Epithelial cell of prostate (primary cell): ENCODE data around the gene DPEP1.

Experiments used
- DNase-seq: peaks from one replicate; pipeline ENCODE4 v3.0.0-alpha.2; 2011; ENCODE audit warnings: low read depth, low spot score
- H3K27ac ChIP-seq: fragments of 450-650 bp; 2 replicates; pipeline ENCODE4 v1.5.1; 2017; ENCODE audit warnings: mild to moderate bottlenecking

The DPEP1 gene

GRCh38 chr16:89596061-89596689 lies 17.3 kb upstream of the DPEP1 start:
- H3K27ac ChIP-seq, result no peak overlapping the region
- no peak for DNase-seq

DNA sequence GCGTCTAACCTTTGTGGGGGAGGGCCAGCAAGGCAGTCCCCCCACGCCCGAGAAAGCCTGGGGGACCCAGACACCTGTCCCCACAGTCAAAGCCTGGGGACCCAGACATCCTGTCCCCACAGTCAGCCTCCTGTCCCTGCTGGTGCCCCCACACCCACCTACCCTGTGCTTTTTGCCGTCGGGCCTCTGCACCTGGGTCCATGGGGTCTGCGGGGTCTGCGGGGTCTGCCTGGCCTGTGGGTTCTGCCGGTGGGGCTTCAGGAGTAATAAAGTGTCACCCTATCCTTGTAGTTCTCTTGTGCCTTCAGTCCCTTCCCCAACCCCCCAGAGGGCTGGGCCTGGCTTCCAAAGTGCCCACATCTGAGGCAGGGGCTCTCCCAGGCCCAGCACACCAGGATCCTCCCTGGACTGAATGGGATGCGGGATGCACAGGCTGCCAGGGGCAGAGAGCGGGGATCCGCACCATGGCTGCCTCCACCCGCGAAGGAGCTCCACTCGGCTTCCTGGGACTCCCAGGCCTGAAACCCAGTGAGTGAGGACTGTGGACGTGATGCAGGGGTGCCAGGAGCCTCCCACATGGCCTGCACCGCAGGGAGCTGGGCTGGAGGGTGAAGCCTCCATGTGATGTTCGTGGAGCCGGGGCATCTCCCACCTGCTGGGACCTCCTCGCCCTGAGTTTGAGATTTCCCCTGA lies 16.3 kb upstream of the DPEP1 start:
- DNase-seq, result no peak
- H3K27ac ChIP-seq, result no peak overlapping the region

DNA sequence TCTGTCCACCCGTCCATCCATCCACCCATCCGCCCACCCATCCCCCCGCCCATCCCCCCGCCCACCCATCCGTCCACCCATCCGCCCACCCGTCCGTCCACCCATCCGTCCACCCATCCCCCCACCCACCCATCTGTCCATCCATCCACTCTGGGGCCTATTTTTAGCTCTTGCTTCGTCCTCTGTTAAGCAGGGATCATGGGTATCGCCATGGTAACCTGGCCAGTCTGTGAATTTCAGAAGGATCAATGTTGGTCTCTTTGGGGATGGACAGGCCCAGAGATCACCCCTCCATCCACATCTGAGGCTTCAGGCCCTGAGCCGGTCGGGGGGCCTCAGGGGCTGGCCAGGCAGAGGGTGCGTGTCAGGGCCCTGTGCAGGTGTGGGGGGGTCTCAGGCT lies 15.2 kb upstream of the DPEP1 start:
- DNase-seq, result no peak

DNA sequence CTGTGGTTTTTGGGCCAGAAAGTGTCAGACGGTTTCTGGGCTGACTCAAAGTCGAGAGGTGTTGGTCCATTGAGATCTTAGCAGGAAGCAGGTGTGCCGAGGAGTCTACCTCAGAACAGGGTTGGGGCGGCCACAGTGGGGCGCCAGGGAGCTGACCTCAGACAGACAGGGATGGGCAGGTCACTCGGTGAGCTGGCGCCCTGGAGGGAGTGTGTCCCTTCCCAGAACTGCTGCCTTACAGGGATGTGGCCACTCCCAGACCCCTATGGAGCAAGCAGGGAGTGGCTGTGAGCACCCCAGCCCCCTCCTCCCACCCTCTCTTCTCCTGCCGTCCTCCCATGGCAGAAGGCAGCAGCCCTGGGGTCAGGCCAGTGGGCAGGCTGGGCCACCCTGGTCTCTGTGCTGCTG lies 14.0 kb upstream of the DPEP1 start:
- no peak overlapping the region for H3K27ac ChIP-seq
- DNase-seq, result no peak

More for the DNA sequence above, 15.2 kb upstream of the DPEP1 start:
- H3K27ac ChIP-seq, result no peak overlapping the region

- no peak overlapping the region for H3K27ac ChIP-seq
- DNase-seq, result no peak
Observed at GRCh38 chr16:89599902-89600301, 13.5 kb upstream of the DPEP1 start.

GRCh38 chr16:89600427-89600826 lies 13.0 kb upstream of the DPEP1 start:
- no peak overlapping the region for H3K27ac ChIP-seq
- DNase-seq, result no peak

DNA sequence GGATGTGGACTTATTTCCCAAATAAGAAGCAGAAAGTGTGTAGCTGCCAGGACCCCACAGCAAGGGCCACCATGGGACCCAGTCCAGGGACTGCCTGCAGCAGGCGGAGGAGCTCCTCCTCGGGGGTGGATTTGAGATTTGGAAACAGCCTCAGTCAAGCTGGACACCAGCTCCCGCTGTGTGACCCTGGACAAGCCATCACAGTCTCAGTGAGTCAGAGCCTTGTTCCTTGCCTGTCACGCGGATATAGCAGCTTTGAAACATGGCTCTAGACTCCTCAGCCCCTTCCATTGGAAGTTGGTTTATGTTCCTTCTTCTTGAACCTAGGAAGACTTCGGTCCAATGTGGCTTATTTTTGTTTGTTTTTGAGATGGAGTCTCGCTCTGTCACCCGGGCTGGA lies 12.5 kb upstream of the DPEP1 start:
- no peak for DNase-seq
- no peak overlapping the region for H3K27ac ChIP-seq

DNA sequence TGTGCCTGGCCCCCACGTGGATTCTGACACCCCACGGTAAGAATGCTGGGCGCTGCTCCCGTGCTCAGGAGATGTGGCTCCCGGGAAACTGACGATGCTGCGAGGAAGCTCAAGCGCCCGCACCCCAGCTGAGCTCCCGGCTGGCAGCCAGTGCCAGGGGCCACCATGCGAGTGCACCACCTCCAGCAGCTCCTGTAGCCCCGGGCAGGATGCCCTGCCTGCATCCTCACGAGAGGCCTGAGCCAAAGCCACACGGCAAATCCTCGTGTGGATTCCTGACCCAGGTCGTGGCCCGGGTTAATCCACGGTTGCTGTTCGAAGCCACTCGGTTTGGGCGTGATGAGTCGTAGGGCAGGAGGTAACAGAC lies 11.6 kb upstream of the DPEP1 start:
- DNase-seq, result no peak
- H3K27ac ChIP-seq, result no peak overlapping the region

- H3K27ac ChIP-seq, result no peak overlapping the region
- DNase-seq, result peak; percentile 45
Observed at GRCh38 chr16:89602273-89602951, 11.0 kb upstream of the DPEP1 start.

GRCh38 chr16:89602952-89603590 lies 10.4 kb upstream of the DPEP1 start:
- no peak for DNase-seq
- no peak overlapping the region for H3K27ac ChIP-seq

DNA sequence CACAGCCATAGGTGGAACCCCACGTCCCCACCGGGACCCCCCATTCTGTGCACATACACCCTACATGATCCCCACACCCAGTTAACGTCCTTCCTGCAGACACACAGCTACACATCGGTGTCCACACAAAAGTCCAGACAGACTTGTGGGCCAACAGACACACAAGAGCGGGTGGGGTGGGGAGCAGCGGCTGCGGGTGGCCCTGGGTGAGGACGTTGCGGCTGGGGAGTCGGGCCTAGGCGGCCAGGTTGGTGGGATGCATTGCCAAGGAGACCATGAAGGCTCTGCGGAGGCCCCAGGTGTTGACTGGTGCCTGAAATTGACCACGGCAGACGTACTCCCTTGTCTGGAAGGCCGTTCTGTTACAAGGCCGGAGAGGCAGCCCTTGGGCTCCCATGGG lies 8.7 kb upstream of the DPEP1 start:
- no peak overlapping the region for H3K27ac ChIP-seq
- no peak for DNase-seq

- no peak overlapping the region for H3K27ac ChIP-seq
- DNase-seq, result no peak
Observed at GRCh38 chr16:89605186-89605970, 8.1 kb upstream of the DPEP1 start.

- H3K27ac ChIP-seq, result no peak overlapping the region
Observed at GRCh38 chr16:89606006-89606405, 7.4 kb upstream of the DPEP1 start.

DNA sequence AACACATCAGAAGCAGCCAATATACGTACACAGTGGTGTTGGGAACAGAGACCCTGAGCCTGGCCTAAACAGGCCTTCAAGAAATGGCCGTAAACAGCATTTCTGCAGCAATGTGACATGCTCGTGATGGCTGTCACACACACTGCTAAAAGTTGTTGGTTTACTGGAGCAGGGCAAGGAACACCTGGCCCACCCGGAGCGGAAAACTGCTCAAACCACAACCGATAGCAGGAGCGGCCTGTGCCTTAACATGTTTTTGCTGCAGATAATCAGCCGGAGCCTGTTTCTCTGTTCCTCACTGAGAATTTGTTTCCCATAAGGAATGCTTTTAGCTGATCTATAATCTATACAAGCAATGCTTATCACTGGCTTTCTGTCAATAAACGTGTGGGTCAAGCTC lies 6.0 kb upstream of the DPEP1 start:
- no peak overlapping the region for H3K27ac ChIP-seq
- DNase-seq, result no peak

More at GRCh38 chr16:89606006-89606405, 7.4 kb upstream of the DPEP1 start:
- DNase-seq, result no peak

GRCh38 chr16:89607937-89608740 lies 5.3 kb upstream of the DPEP1 start:
- H3K27ac ChIP-seq, result no peak overlapping the region
- DNase-seq, result no peak

DNA sequence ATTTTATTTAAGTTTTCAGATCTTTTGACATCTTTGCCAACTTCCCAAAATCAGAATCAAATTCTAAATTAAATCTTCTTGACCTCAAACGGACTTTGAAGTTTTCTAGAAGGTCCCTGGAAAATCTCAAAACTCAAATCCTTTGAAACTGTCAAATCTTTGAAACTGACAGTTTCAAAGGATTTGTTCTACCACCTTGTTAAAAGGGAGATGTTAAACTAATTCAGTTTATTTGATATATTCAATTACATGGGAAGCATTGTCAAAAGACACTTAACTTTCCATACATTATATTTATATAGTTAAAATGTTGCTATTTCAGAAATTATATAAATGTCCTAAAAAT lies 3.4 kb upstream of the DPEP1 start:
- no peak overlapping the region for H3K27ac ChIP-seq
- DNase-seq, result no peak

DNA sequence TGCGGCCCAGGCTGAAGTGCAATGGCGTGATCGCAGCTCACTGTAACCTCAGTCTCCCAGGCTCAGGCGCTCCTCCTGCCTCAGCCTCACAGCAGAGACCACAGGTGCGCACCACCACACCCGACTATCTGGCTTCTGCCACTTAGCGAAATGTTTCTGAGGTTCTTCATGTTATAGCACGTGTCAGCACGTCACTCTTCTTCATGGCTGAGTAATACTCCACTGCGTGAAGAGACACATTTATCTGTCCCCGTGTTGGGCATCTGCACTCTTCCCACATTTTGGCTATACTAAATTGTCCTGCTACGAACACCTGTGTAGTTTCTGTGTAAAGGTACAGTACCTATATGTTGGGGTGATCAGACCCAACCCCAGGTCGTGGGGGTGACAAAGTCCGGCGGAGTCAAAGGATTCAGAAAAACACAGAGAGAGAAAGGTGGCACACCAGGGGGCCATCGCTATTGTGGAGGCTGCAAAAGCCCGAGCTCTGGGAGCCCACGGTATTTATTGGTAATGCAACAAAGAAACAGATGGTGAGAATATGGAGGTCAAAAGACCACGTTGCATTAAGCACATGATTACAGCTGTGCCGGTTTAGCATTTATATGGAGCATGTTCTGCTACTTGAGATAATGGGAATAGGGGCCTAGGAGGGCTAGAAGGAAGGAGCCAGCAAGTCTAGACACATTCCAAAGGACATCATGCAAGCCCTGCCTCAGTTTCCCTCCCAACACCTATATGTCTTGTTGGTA lies 851 bp upstream of the DPEP1 start:
- no peak for DNase-seq
- H3K27ac ChIP-seq, result no peak overlapping the region

DNA sequence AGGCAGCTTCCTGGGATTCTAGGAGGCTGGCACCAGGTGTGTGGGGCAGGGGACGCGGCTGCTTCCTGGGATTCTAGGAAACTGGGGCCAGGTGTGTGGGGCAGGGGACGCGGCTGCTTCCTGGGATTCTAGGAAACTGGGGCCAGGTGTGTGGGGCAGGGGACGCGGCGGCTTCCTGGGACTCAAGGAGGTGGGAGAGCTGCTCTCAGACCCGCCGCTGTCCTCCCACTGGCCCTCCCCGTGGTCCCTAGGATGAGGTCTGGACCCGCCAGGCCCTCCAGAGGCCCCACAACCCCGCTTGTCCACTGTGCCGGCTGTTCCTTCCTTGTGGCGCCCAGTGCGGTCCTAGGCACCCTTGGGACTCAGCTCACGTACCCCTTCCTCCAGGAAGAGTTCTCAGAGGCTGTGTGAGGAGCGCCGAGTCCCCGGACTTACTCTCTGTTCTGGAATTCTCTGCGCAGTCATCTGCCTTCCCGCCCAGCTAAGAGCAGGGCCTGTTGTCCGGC lies 565 bp downstream of the DPEP1 start:
- DNase-seq, result no peak

DNA sequence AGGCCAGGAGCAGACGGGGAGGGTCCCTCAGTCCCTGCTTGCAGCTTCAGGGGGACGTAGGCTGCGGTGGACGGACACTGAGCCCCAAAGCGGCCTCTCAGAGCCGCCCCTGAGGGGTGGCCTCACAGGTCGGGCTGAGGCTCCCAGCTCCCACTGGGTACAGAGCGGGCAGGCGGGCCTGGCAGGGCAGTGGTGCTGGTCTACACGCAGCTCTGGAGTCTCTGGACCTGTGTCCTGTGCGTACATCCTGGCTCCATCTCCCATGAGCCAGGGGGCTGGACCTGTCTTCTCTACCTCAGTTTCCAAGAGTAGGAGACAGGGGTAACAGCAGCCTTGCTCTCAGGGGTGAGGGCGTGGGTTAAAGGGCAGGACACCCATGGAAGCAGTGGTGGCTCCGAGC lies 1.7 kb downstream of the DPEP1 start:
- no peak for DNase-seq
- no peak overlapping the region for H3K27ac ChIP-seq

More for the DNA sequence above, 565 bp downstream of the DPEP1 start:
- H3K27ac ChIP-seq, result no peak overlapping the region
